ENCODE data around the gene POR.
"Not testable (repeated sequence)": the region's sequence is repeated elsewhere in the genome, so short reads cannot be mapped to it uniquely, and the experiment has no call there.

POR gene

GRCh38 chr7:75905785-75906604 lies 9.0 kb upstream of the POR start:
- H3K27ac ChIP-seq (ENCODE audit: low read length) = no peak overlapping the region
- H3K4me2 ChIP-seq (ENCODE audit: low read depth, low read length) = no peak overlapping the region
- H3K9me2 ChIP-seq (replicated peaks; ENCODE audit: insufficient read depth, low read length) = no peaks in the 10 kb centered on the region
- H3K27me3 ChIP-seq (replicated peaks; ENCODE audit: insufficient read depth, low read length) = no peaks in the 10 kb centered on the region
- H3K4me3 ChIP-seq (ENCODE audit: low read length) = no peak overlapping the region
- TF ChIP-seq EZH2 (optimal IDR thresholded peaks at IDR 0.05; ENCODE audit: low read depth, low read length) = no peak
- no peak for TF ChIP-seq EZH2phosphoT487 (IDR thresholded peaks at IDR 0.05; ENCODE audit: low read length)
- no peak for TF ChIP-seq CTCF (IDR thresholded peaks at IDR 0.05; ENCODE audit: low read length)
- no peaks in the 10 kb centered on the region for H3K9me3 ChIP-seq (replicated peaks; ENCODE audit: insufficient read depth, low read length)
- H3K36me3 ChIP-seq (replicated peaks; ENCODE audit: insufficient read depth, low read length) = no peaks in the 10 kb centered on the region
- H3F3A ChIP-seq (ENCODE audit: insufficient read depth, low read length) = no peaks in the 10 kb centered on the region
- H3K79me2 ChIP-seq (ENCODE audit: low read length) = no peaks in the 10 kb centered on the region
- no peak for DNase-seq
- no peaks in the 10 kb centered on the region for H4K20me1 ChIP-seq (ENCODE audit: insufficient read depth, low read length)
- H2AFZ ChIP-seq (ENCODE audit: low read length) = no peak overlapping the region
- no peaks in the 10 kb centered on the region for H3K4me1 ChIP-seq (ENCODE audit: low read length)
- no peak overlapping the region for H3K9ac ChIP-seq (ENCODE audit: low read length)

GRCh38 chr7:75906991-75907667 lies 7.8 kb upstream of the POR start:
- H3K4me3 ChIP-seq (ENCODE audit: low read length) = no peak overlapping the region
- H3F3A ChIP-seq (ENCODE audit: insufficient read depth, low read length) = no peaks in the 10 kb centered on the region
- H4K20me1 ChIP-seq (ENCODE audit: insufficient read depth, low read length) = no peaks in the 10 kb centered on the region
- no peaks in the 10 kb centered on the region for H3K4me1 ChIP-seq (ENCODE audit: low read length)
- TF ChIP-seq EZH2 (optimal IDR thresholded peaks at IDR 0.05; ENCODE audit: low read depth, low read length) (no peak), CTCF (IDR thresholded peaks at IDR 0.05; ENCODE audit: low read length) (no peak), EZH2phosphoT487 (IDR thresholded peaks at IDR 0.05; ENCODE audit: low read length) (no peak)
- no peak overlapping the region for H2AFZ ChIP-seq (ENCODE audit: low read length)
- H3K27me3 ChIP-seq (replicated peaks; ENCODE audit: insufficient read depth, low read length) = no peaks in the 10 kb centered on the region
- no peaks in the 10 kb centered on the region for H3K9me3 ChIP-seq (replicated peaks; ENCODE audit: insufficient read depth, low read length)
- no peaks in the 10 kb centered on the region for H3K79me2 ChIP-seq (ENCODE audit: low read length)
- no peak overlapping the region for H3K4me2 ChIP-seq (ENCODE audit: low read depth, low read length)
- no peaks in the 10 kb centered on the region for H3K36me3 ChIP-seq (replicated peaks; ENCODE audit: insufficient read depth, low read length)
- H3K27ac ChIP-seq (ENCODE audit: low read length) = no peak overlapping the region
- H3K9ac ChIP-seq (ENCODE audit: low read length) = no peak overlapping the region
- no peak for DNase-seq
- H3K9me2 ChIP-seq (replicated peaks; ENCODE audit: insufficient read depth, low read length) = no peaks in the 10 kb centered on the region

GRCh38 chr7:75907668-75908039 lies 7.3 kb upstream of the POR start:
- H3K27ac ChIP-seq (ENCODE audit: low read length); H3K27me3 ChIP-seq (replicated peaks; ENCODE audit: insufficient read depth, low read length); H3F3A ChIP-seq (ENCODE audit: insufficient read depth, low read length); H4K20me1 ChIP-seq (ENCODE audit: insufficient read depth, low read length); H3K4me1 ChIP-seq (ENCODE audit: low read length); H3K36me3 ChIP-seq (replicated peaks; ENCODE audit: insufficient read depth, low read length); H2AFZ ChIP-seq (ENCODE audit: low read length); H3K79me2 ChIP-seq (ENCODE audit: low read length); DNase-seq; H3K4me3 ChIP-seq (ENCODE audit: low read length); H3K9me2 ChIP-seq (replicated peaks; ENCODE audit: insufficient read depth, low read length); H3K9ac ChIP-seq (ENCODE audit: low read length); H3K9me3 ChIP-seq (replicated peaks; ENCODE audit: insufficient read depth, low read length); H3K4me2 ChIP-seq (ENCODE audit: low read depth, low read length): not testable (repeated sequence)
